HG03354 (cell line): ENCODE results near the gene RDH12.

Experiments used
- ATAC-seq: cut with Tn5 transposase; IDR thresholded peaks from one replicate; pipeline ENCODE4 v1.9.1; 2021; ENCODE audit warnings: mild to moderate bottlenecking; ENCODE audit not compliant: unreplicated experiment, poor library complexity, severe bottlenecking

The RDH12 gene

GRCh38 chr14:67738740-67739504, 37.2 kb downstream of the RDH12 start:
- no peak for ATAC-seq

- no peak for ATAC-seq
Observed at GRCh38 chr14:67744046-67744445, 42.4 kb downstream of the RDH12 start.

- ATAC-seq = no peak
Observed at GRCh38 chr14:67746927-67747326, 45.2 kb downstream of the RDH12 start.

- ATAC-seq = no peak
Observed at GRCh38 chr14:67748312-67748711, 46.6 kb downstream of the RDH12 start.

GRCh38 chr14:67749341-67750084, 47.8 kb downstream of the RDH12 start:
- no peak for ATAC-seq

- ATAC-seq = no peak
Observed at GRCh38 chr14:67756496-67756895, 54.8 kb downstream of the RDH12 start.

- no peak for ATAC-seq
Observed at GRCh38 chr14:67757175-67757574, 55.5 kb downstream of the RDH12 start.

- no peak for ATAC-seq
Observed at GRCh38 chr14:67759916-67760315, 58.2 kb downstream of the RDH12 start.

- ATAC-seq = no peak
Observed at GRCh38 chr14:67762051-67762450, 60.4 kb downstream of the RDH12 start.

- ATAC-seq = no peak
Observed at GRCh38 chr14:67763158-67763822, 61.6 kb downstream of the RDH12 start.

- no peak for ATAC-seq
Observed at GRCh38 chr14:67764496-67764895, 62.8 kb downstream of the RDH12 start.

- ATAC-seq = no peak
Observed at GRCh38 chr14:67765192-67765834, 63.6 kb downstream of the RDH12 start.

GRCh38 chr14:67766035-67766680, 64.5 kb downstream of the RDH12 start:
- no peak for ATAC-seq

GRCh38 chr14:67768219-67768618, 66.5 kb downstream of the RDH12 start:
- ATAC-seq = no peak

GRCh38 chr14:67773844-67774377, 72.2 kb downstream of the RDH12 start:
- no peak for ATAC-seq

- no peak for ATAC-seq
Observed at GRCh38 chr14:67776653-67777322, 75.1 kb downstream of the RDH12 start.

- ATAC-seq = no peak
Observed at GRCh38 chr14:67778792-67779191, 77.1 kb downstream of the RDH12 start.

GRCh38 chr14:67782090-67782489, 80.4 kb downstream of the RDH12 start:
- no peak for ATAC-seq
